HG02870 (cell line): Measurements from ENCODE around the gene C17orf50.

Source experiments
- ATAC-seq: cut with Tn5 transposase; IDR thresholded peaks from one replicate; pipeline ENCODE4 v1.9.1; 2021; ENCODE audit warnings: mild to moderate bottlenecking, moderate library complexity; ENCODE audit not compliant: unreplicated experiment

The C17orf50 gene

DNA sequence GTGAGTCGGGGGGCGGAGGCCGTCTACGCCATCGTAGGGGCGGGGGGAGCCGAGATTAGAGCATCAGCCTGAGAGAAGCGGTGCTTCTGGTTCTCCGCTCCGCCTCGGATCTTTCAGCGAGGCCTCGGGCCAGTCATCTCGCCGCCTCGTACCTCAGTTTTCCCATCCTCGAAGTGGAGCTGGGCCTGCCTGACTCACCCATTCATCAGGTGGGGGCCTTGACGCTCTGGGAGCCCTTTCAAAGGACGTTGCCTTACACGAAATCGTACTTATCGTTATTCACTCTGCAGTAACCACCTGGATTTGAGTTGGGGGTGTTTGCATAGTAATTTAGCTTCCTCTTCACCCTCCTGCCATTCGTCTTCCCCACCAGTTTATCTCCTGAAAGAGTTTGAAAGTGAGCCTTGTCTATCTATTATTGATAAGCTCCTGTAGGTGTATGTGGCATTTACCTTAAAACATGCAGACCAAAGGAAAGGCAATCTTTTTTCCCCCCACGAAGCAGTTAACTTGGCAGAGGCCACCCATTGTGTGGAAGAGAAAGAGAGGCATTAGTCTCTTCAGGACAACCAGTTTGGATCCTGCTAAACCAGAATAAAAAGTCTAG, 49.3 kb downstream of the C17orf50 start:
- ATAC-seq = no peak

DNA sequence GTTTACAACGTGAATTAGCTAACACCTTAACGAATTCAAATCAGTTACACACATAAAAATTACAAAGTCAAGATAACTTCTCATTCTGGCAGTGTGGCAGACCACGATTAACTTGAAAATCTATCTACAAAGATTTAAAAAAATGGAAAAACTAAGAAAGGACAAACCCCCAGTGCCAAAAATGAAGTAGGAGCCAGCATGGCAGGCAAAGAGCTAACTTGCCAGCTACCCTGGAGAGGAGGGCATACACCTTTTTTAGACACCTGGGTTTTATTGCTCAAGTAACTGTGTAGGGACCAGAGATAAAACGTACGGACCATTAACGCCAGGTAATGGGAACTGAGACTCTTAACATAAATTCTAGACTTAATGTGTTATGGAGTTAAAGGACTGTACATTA, 51.1 kb downstream of the C17orf50 start:
- ATAC-seq = no peak

DNA sequence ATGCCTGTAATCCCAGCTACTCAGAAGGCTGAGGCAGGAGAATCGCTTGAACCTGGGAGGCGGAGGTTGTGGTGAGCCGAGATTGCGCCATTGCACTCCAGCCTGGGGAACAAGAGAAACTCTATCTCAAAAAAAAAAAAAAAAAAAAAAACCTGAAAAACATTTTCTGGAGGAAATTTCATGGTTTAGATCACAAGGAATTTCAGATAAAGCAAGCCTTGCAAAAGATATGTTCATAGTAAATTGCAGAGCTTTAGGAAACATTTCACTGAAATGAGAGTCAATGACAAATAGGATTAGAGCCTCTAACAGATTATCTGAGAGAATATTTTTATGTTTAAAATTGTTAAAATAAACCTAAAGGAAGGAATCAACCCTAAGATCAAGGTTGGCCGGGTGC, 51.8 kb downstream of the C17orf50 start:
- no peak for ATAC-seq
